ENCODE data around the gene TRIM60. TPM values are rescaled to one million over a fixed set of nuclear protein-coding genes. Genes with fewer than 3 reads are reported as not detected.

TRIM60 gene
- total RNA-seq, 4 donors from 2014 or later, result not detected

DNA sequence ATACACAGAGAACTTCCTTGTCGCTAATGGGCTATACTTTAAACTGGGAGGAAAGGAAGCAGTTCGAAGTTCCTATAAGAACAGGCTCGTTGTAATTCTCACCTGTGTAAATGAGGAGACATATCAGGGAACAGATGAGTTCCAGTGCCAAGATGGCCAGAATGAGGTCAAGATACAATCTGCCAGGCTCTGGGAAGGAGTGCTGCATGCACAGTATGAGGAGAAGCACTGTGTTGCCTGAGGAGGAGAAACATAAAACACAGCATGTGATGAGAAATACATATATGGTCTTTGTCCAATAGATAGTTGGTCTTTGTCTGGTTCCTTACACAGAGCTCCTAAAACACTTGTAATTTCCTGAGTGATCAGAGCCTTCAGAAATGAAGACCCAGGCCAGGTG lies 56.6 kb downstream of the TRIM60 start:
- Histone ChIP-seq H3K9me3 (no peaks in the 10 kb centered on the region), H3K36me3 (peaks cover 9 to 94% of the 10 kb centered on the region in 2 donors), H3K27ac (no peak overlapping the region), H3K27me3 (no peaks in the 10 kb centered on the region), H3K4me1 (no peaks in the 10 kb centered on the region), H3K4me3 (no peak overlapping the region)
- TF ChIP-seq POLR2AphosphoS5 (IDR thresholded peaks at IDR 0.05) (no peak), POLR2A (IDR thresholded peaks at IDR 0.05) (no peak), EP300 (IDR thresholded peaks at IDR 0.05) (no peak)
- TF ChIP-seq, protein P1, sequence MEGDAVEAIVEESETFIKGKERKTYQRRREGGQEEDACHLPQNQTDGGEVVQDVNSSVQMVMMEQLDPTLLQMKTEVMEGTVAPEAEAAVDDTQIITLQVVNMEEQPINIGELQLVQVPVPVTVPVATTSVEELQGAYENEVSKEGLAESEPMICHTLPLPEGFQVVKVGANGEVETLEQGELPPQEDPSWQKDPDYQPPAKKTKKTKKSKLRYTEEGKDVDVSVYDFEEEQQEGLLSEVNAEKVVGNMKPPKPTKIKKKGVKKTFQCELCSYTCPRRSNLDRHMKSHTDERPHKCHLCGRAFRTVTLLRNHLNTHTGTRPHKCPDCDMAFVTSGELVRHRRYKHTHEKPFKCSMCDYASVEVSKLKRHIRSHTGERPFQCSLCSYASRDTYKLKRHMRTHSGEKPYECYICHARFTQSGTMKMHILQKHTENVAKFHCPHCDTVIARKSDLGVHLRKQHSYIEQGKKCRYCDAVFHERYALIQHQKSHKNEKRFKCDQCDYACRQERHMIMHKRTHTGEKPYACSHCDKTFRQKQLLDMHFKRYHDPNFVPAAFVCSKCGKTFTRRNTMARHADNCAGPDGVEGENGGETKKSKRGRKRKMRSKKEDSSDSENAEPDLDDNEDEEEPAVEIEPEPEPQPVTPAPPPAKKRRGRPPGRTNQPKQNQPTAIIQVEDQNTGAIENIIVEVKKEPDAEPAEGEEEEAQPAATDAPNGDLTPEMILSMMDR (IDR thresholded peaks at IDR 0.05), result no peak
- WGBS, 2 donors (ENCODE audit: low coverage in 1 of 2), result 83 to 96% methylated on average over 3 of the region's 3 CpGs
- ATAC-seq, result no peak

Small RNA genes lying within 50 kb of the gene (small RNA-seq; reads per million reads assigned to genes)
- gene AC106872.12, result 0 reads per million in 4 donors

Other genes starting within 250 kb of the TRIM60 start
- gene APELA, start 154.8 kb upstream of the TRIM60 start, total RNA-seq, result not detected
- under 1 TPM in 3 of 4 donors, not detected in 1; 0.19 to 0.99 (median 0.94) TPM for gene TRIM61, start 54.3 kb upstream of the TRIM60 start, total RNA-seq
- gene TRIM75, start 21.9 kb downstream of the TRIM60 start, total RNA-seq, result under 1 TPM in 1 of 4 donors, not detected in 3; 0.15 TPM
- gene TMEM192, start 80.9 kb downstream of the TRIM60 start, total RNA-seq, result 10 to 100 TPM; 11.2 to 18.7 (median 15.6) TPM
- 10 to 100 TPM; 25.0 to 35.1 (median 31.1) TPM for gene KLHL2, start 175.6 kb downstream of the TRIM60 start, total RNA-seq